Measurements from ENCODE around the gene AP4S1.

- no peak for TF ChIP-seq TCF7L2 (IDR thresholded peaks at IDR 0.05; ENCODE audit: low read depth, low read length)
- TF ChIP-seq, protein P1, sequence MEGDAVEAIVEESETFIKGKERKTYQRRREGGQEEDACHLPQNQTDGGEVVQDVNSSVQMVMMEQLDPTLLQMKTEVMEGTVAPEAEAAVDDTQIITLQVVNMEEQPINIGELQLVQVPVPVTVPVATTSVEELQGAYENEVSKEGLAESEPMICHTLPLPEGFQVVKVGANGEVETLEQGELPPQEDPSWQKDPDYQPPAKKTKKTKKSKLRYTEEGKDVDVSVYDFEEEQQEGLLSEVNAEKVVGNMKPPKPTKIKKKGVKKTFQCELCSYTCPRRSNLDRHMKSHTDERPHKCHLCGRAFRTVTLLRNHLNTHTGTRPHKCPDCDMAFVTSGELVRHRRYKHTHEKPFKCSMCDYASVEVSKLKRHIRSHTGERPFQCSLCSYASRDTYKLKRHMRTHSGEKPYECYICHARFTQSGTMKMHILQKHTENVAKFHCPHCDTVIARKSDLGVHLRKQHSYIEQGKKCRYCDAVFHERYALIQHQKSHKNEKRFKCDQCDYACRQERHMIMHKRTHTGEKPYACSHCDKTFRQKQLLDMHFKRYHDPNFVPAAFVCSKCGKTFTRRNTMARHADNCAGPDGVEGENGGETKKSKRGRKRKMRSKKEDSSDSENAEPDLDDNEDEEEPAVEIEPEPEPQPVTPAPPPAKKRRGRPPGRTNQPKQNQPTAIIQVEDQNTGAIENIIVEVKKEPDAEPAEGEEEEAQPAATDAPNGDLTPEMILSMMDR (IDR thresholded peaks at IDR 0.05): no peak
- no peak for TF ChIP-seq REST (IDR thresholded peaks at IDR 0.05; ENCODE audit: insufficient read depth in 1 of 2, low read depth in 2 of 2, low read length in 1 of 2)
- no peak for TF ChIP-seq POLR2AphosphoS5 (IDR thresholded peaks at IDR 0.05; ENCODE audit: low read depth, low read length)
- TF ChIP-seq SIN3A (IDR thresholded peaks at IDR 0.05; ENCODE audit: borderline replicate concordance, insufficient read depth, low read depth, low read length): no peak
These were observed 24.7 kb upstream of the AP4S1 start for GRCh38 chr14:31000629-31001338.

All from Panc1 (cell line).